BJ (cell line): Measurements from ENCODE around the gene GPR142. TPM values are rescaled to one million over a fixed set of nuclear protein-coding genes. Genes with fewer than 3 reads are reported as not detected.
"Not testable (repeated sequence)": the region's sequence is repeated elsewhere in the genome, so short reads cannot be mapped to it uniquely, and the experiment has no call there.

Experiments used
- CTCF ChIA-PET: fragments of 350-600 bp; formaldehyde crosslinking; extraction: SDS; loops from one replicate; lab custom pipeline; 2021; ENCODE audit warnings: antibody characterized with exemption, inconsistent platforms; lab: Yijun Ruan, JAX
- POLR2A ChIA-PET: fragments of 300-600 bp; sonication (Branson Sonifier 250); formaldehyde crosslinking; extraction: SDS; loops from one replicate; lab custom pipeline; 2021; ENCODE audit warnings: antibody characterized with exemption; lab: Charles Lee
- DNase-seq: peaks from one replicate; pipeline ENCODE4 v3.0.0-alpha.2; 2011; ENCODE audit warnings: low read depth
- H3K27me3 ChIP-seq: 2 replicates; pipeline ENCODE4 v1.6.0; 2011; ENCODE audit warnings: low read length; ENCODE audit not compliant: control insufficient read depth, insufficient read depth
- H3K36me3 ChIP-seq: 2 replicates; pipeline ENCODE4 v1.5.1; 2011; ENCODE audit warnings: low read length; ENCODE audit not compliant: control insufficient read depth, insufficient read depth
- H3K4me3 ChIP-seq: 2 replicates; pipeline ENCODE4 v1.5.1; 2011; ENCODE audit warnings: low read depth, mild to moderate bottlenecking, control low read depth, low read length
- polyA plus RNA-seq: library from polyadenylated mRNA; depleted of rRNA; stranded (reverse); fragments of >200 nt; gene quantifications from 2 replicates; pipeline ENCODE4 v1.2.3, GENCODE V29; 2011
- TF ChIP-seq, protein P1 (sequence below): IDR thresholded peaks from 2 replicates; pipeline ENCODE4 v1.5.1; 2011; ENCODE audit warnings: low read depth, mild to moderate bottlenecking, control low read depth, inconsistent platforms, low read length, moderate library complexity; ENCODE audit not compliant: insufficient read depth

Gene GPR142
- polyA plus RNA-seq, 1 experiment: not detected

- CTCF ChIA-PET: no interaction called here
- H3K27me3 ChIP-seq: no peaks in the 10 kb centered on the region
- no peak for DNase-seq
- no peak overlapping the region for H3K4me3 ChIP-seq
- H3K36me3 ChIP-seq: no peaks in the 10 kb centered on the region
- POLR2A ChIA-PET: no interaction called here
- TF ChIP-seq, protein P1, sequence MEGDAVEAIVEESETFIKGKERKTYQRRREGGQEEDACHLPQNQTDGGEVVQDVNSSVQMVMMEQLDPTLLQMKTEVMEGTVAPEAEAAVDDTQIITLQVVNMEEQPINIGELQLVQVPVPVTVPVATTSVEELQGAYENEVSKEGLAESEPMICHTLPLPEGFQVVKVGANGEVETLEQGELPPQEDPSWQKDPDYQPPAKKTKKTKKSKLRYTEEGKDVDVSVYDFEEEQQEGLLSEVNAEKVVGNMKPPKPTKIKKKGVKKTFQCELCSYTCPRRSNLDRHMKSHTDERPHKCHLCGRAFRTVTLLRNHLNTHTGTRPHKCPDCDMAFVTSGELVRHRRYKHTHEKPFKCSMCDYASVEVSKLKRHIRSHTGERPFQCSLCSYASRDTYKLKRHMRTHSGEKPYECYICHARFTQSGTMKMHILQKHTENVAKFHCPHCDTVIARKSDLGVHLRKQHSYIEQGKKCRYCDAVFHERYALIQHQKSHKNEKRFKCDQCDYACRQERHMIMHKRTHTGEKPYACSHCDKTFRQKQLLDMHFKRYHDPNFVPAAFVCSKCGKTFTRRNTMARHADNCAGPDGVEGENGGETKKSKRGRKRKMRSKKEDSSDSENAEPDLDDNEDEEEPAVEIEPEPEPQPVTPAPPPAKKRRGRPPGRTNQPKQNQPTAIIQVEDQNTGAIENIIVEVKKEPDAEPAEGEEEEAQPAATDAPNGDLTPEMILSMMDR: no peak
Measured at GRCh38 chr17:74396567-74396966, 29.3 kb downstream of the GPR142 start.

DNA sequence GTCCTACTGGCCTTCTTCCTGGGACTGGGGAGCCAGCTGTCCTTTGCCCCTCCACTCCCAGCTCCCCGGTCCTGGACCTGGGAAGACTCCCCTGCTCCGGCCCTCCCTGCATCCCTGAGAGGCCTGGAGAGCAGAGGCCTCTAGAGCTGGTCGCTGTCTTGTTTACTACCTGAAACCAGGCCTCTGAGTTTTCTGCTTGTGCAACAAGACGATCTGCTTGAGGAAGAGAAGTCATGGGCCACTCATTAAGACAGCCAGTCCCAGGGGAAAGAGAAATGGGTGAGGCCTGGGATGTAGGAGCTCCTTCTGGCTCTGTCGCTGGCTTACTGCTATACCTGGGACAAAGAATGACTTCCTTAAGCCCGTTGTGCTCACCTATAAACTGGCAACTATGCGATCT lies 34.7 kb downstream of the GPR142 start:
- no peak for DNase-seq
- ChIA-PET POLR2A (no interaction called here), CTCF (interaction anchor here (1.2 kb wide), 1 partner anchor 23 kb away, joined by 3 read pairs; no protein-coding TSS in a partner anchor)
- Histone ChIP-seq H3K4me3 (no peak overlapping the region), H3K27me3 (no peaks in the 10 kb centered on the region), H3K36me3 (no peaks in the 10 kb centered on the region)
- TF ChIP-seq, protein P1: no peak

- H3K27me3 ChIP-seq: no peaks in the 10 kb centered on the region
- ChIA-PET CTCF (interaction anchor here (1.2 kb wide), 1 partner anchor 24 kb away, joined by 3 read pairs; no protein-coding TSS in a partner anchor), POLR2A (no interaction called here)
- H3K4me3 ChIP-seq: no peak overlapping the region
- TF ChIP-seq, protein P1: no peak
- no peak for DNase-seq
- no peaks in the 10 kb centered on the region for H3K36me3 ChIP-seq
Measured at GRCh38 chr17:74403512-74404137, 36.3 kb downstream of the GPR142 start.

DNA sequence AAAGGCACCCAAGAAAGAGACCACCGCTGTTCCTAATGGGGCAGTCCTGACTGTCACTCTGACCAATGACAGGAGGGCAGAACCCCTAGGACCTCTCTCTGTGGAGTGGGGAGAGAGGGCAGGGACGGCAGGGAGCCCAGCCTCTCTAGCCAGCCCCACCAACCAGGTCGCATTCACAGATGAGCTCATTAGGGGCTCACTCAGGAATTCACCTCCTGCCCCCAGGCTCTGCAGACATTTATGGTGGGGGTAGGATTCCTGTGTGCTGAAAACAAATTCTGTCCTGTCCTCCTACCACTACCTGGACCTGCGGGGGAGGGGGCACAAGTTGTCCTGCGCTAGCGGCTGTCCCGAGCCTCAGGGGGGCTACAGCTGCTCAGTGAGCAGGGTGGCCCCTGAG lies 36.9 kb downstream of the GPR142 start:
- TF ChIP-seq, protein P1: no peak
- DNase-seq: no peak
- Histone ChIP-seq H3K36me3 (no peaks in the 10 kb centered on the region), H3K27me3 (no peaks in the 10 kb centered on the region), H3K4me3 (no peak overlapping the region)
- POLR2A ChIA-PET: no interaction called here
- CTCF ChIA-PET: no interaction called here

GRCh38 chr17:74404789-74405188 lies 37.5 kb downstream of the GPR142 start:
- ChIA-PET POLR2A (no interaction called here), CTCF (no interaction called here)
- H3K4me3 ChIP-seq: no peak overlapping the region
- TF ChIP-seq, protein P1: no peak
- H3K36me3 ChIP-seq: no peaks in the 10 kb centered on the region
- no peaks in the 10 kb centered on the region for H3K27me3 ChIP-seq
- DNase-seq: no peak

DNA sequence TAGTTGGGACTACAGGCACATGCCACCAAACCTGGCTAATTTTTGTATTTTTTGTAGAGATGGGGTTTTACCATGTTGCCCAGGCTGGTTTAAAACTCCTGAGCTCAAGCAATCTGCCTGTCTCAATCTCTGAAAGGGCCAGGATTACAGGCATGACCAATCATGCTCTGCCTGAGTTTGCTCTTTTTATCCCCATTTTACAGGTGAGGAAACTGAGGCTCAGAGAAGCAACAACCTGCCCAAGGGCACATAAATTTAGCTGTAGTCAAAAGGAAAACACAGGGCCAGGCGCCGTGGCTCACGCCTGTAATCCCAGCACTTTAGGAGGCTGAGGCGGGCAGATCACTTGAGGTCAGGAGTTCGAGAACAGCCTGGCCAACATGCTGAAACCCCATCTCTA lies 38.0 kb downstream of the GPR142 start:
- H3K36me3 ChIP-seq, H3K27me3 ChIP-seq, H3K4me3 ChIP-seq, POLR2A ChIA-PET, CTCF ChIA-PET, DNase-seq: not testable (repeated sequence)
